CD4-positive, alpha-beta T cell treated with Interferon gamma for 1 hour (primary cell): Measurements from ENCODE around the gene CUX1.
A peak's percentile ranks its signal among the peaks of the same experiment; 100 is the strongest.
"Not testable (repeated sequence)": the region's sequence is repeated elsewhere in the genome, so short reads cannot be mapped to it uniquely, and the experiment has no call there.

Experiments
- DNase-seq: peaks from one replicate; pipeline ENCODE4 v3.0.0-alpha.2; 2020

CUX1 gene

DNA sequence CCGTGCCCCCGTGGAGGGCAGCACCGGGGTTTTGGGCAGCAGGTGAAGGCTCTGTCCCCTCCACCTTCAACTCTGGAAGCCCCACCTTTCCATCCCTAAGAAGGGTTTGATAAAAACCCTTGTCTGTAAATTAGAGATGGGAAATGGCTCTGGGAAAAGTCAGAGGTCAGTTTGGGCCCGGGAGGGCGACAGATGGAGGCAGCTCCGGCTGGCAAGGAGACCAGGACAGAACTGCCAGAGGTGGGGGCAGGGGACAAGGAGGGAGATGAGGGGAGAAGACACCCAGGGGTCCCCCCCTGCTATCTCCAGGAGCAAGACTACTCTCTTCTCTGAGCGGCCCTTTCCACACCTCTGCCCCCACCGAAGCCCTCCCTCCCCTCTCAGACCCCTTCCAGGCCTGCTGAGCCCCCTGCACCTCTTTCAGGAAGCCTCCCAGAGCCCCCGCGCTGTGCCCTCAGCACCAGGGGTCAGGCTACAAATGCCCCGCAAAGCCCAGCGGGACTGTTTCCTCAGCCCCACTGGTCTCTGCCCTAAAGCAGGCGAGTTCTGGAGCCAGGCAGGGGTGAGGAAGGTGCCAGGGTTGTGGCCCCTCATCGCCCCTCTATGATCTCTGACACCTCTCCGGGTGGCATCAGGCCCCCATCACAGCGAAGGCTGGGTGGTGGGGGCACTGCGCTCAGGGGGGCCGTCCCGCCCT is 468.3 kb downstream of the CUX1 start:
- DNase-seq: no peak

DNA sequence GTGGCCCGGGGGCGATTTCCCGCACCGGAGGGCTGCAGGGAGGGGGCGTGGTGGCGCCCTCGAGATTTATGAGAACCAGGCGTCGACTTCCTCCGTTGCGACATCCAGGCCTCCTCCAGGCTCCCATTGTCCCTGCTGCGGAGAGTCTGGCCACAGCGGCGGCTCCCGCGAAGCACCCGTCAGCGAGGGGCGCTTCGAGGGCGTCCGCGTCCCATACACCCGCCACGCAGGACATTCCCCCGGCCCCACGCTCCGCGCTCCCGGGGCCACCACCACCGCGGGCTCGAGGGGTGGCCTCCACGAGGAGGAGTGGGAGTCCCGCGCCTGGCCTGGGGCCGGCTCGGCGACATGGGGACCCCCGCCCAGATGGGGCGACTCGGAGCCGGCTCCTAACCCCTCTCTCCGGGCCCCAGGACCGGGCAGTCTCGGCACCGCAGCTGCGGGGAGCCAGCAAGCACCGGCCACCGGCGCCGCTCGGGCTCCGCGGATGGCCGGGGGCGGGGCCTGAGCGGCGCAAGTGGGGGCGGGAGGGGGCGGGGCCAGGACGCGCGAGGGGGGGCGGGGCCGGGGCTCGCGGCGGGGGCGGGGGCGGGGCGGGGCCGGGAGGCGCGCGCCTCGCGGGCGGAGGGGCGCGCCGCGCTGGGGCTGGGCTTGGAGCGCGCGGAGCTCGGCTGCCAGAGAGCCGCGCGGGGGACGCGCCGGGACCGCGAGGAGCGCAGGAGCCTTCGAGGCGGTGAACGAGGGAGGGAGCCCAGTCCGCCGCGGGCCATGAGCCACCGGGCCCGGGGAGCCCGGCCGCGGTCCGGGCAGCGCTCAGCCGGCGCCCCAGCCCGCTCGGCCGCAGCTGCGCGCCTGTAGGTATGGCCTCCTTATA is 469.0 kb downstream of the CUX1 start, which contains the start of gene SH2B2:
TSS of gene SH2B2 (plus strand) at position 632 of the 874 bp plus-strand sequence. CDS start 13,683 bp downstream, outside the sequence.
- DNase-seq: peak; percentile 47

DNA sequence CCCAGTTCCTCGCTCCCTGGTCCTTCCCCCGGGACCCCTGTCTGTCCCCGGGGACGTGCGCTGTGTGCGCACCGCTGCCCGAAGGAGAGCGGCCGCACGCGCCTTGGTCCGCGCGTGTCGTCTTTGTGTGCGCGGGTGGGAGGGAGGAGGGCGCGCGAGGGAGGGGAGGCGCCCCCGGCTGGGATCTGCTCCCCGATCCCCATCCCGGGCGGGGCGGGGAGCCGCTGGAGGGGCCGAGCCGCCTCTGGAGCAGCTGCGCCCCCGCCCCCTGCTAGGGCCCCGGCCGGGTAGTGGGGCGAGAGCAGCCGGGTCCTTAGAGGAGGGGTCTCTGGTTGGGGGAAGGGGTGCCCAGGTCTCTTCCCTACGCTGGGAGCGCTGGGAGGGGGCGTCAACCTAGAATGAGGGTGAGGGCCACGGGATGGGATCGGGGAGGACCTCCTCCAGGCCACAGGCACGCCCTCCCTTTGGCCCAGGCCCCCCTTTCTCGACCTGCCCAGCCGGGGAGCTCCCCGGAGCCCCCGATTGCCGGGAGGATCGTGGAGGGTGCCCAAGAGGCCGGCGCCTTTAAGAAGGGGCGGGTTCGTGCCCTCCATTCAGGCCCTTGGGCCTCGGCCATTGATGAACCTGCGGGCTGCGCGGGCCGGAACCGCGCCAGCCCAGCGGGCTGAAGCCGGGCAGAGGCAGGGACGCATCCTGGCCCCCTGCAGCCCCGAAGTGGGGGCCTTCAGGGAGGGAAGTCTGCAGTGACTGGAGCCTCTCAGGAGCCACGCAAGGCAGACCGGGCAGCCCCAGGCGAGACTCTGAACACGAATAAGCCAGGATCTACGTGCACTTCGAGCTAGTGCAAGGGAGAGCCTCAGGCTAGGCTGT is 469.9 kb downstream of the CUX1 start:
- no peak for DNase-seq

DNA sequence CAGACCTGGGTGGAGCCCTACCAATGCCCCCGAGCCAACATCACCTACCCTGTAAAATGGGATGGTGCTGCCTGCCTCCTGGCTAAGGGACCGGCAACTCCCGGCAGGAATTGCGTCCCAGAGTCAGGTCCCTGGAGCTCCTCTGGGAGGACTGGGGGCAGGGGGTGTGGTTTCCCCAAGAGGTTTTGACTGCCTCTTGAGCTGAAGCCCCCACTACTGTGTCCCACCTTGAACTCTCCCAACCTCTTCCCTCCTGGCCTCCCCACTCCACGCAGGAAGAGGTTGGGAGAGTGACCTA is 470.5 kb downstream of the CUX1 start:
- no peak for DNase-seq

DNA sequence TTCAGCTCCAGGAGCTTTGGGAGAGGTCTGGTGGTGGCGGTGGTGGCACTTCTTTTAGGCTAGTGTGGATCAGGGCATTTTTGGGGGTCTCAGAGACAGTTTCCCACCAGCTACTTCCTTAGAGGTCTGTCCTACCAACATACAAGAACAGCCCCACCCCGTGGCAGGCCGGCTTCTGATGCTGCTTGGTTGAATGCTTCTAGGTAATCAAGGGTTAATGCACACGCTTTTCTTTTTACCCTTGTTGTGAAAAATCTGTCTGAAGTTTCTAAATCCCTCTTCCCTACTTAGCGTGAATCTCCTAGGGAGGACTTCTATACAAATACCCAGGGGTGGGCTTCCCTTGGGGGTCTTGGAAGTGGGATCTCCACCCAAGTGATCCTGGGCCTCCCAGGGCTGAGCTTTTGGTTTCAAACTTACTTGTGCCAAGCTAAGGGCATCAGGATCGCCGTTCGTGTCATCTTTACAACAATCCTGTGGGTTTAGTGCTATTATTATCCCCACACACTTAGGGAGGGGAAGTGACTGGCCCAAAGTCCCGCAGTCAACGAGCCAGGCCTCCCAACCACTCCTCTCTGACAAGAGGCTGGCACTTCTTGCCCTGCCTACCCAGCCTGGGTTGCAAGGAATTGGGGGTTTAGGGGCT is 471.0 kb downstream of the CUX1 start:
- no peak for DNase-seq

DNA sequence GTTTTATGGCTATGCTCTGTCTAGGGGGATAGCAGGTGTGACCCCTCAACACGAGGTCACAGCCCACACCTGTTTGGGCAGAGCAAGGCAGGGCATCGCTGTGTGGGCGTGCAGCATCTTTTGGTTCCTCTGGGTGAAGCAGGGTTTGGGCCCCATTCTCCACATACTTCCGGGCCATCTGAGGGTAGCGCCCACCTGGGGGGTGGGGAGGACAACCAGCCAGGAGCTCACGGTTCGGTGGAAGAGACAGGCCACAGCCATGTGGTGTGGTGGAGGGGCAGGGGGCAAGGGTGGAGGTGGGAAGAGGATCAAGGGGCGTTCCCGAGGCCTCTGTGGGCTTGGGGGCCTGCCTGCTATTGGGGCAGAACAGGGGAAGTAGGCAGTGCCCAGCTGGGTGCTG is 471.6 kb downstream of the CUX1 start:
- DNase-seq: peak; percentile 28

DNA sequence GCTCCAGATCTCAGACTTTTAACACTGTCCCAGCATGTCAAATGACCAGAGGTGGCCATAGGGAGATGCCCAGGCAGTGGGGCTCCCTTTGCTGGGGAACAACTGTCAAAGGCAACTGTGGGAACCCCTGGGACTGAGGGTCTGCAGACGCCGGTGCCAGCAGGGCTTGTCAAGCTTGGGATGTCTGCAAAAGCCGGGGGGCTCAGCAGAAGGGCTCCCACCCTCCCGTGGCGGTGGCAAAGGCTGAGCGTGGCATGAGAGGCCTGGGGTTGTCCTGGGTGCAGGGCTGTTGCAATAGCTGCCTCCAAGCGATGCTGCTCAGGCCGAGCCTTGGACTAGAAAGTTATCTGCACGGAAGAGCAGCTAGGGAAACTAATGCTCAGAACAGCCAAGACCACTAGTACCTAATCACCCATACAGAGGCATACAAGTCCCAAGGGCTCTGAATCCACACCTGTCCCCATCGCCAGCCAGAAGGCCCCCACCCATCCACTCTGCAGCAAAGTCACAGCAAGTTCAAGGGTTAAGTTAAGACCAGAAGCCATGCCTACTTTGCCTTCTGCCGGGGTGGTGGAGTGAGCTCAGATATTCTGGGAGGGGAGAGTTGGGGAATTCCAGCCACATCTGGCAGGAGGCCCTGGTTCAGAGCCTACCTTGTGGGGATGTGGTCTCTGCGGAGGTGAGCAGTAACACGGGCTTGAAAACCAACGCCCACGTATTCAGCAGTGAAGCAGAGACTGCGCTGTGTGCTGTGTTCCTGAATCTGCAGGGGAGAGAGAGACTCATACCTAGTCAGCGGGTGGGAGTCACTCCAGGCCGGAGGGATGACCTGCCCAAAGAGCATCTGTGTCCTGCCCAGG is 473.9 kb downstream of the CUX1 start:
- DNase-seq: peak; percentile 28

DNA sequence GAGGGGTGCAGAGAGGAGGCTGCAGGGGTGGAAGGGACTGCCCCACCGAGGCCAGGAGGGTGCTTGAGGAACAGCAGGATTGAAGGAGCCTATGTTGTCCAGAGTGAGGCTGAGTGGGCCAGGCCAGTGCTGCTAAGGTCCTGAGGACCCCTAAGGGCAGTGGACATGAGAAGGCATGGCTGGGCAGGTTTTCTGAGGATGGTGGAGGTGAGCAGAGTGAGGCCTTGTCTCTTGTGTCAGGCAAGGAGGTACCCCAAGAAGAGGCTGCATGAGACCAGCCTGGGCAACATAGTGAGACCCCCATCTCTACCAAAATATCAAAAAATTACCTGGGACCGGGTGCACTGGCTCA is 474.5 kb downstream of the CUX1 start:
- no peak for DNase-seq

DNA sequence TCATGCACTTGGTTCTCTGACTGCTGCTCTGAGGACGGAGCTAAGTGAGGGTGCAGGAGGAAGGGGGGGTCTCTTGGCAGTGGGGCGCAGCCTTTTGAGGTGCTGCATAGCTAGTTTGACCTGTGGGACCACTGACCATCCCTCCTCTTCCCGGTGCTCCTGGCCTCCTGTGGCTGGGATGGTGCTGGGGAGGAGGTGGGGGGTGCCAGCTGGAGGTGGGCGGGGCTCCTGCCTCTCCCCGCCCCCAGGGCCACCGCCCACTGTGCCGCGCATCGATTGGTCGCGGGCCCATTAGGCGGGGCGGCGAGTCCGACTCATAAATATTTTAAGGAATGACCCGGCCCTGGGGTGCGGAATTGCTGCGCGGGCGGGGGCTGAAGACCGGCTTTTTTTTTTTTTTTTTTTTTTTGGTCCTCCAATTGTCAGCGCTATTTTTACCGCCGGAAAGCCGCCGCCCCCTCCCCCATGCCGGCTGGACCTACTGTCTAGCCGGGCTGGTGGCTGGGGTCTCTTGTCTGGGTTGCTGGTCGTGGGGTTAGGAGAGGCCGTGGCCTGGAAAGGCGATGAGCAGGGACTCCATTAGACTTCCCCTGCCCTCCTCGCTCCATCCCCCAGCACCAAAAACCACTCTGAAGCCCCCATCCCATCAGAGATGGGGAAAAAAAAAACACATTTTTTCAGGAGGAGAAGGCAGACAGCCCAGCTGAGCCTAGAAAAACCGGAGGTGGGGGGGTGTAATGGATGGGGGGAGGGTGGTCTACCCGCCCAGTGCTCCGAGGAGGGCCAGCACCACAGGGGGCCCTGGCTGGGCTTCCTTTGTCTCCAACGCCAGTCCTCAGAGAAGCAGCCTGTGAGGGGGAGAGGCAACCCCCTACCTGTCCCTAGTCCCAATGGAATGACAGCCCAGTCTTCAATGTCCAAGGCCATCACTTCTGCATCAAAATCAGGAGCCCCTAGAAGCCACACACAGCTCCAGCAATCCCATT is 475.7 kb downstream of the CUX1 start:
- DNase-seq: no peak

DNA sequence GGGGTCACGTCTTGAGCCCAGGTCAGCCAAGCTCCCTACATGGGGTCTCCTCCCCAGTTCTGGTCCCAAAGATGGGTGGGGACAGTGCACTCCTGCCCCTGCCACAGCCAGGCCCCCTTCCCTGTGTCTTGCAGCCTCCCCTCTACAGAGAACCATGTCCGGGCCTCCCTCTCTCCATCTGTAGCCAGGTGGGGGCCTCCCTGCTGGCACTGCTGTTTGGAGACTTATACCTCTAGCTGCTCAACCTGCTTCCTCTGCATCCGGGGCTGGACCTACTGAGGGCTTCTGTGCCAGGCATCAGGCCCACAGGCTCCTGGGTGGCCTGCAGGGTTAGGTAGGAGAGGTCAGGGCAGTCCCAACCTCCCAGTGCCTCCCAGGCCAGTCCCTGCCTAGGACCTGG is 477.2 kb downstream of the CUX1 start:
- no peak for DNase-seq

DNA sequence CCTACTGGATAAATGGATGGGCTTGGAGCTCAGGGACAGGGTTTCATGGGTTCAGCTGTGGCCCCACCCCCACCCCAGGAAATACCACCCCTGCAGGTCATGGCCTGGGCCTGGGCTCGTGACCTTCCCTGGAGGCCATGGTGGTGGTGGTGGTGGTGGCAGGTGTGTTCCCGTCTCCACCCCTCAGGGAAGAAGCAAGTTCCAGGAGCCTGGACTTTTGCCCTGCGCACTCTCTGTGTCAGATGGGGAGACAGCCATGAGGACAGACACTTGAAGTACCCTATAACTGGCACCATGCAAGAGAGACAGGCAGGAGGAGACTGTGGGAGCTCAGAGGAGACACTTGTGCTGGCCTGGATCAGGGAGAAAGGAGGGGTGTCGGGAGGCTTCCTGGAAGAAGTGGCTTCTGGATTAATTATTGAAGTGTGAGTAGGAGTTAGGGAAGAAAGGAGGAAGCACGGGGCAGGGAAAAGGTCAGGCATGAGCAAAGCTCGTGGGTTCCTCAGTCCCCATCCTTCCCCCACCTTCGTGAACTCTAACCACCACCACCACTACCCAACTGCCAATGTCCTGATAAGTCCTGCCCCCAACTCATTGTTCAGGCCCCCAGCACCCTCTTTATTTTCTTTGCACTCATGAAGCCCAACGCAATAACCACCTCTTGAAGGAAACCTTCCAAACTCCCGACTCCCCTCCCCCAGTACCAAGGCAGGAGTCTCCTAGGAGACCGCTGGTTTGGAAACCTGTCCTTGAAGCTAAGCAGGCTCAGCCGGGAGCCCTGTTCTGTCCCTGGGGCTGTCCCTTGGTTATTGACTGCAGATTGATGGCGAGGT is 478.1 kb downstream of the CUX1 start:
- no peak for DNase-seq

DNA sequence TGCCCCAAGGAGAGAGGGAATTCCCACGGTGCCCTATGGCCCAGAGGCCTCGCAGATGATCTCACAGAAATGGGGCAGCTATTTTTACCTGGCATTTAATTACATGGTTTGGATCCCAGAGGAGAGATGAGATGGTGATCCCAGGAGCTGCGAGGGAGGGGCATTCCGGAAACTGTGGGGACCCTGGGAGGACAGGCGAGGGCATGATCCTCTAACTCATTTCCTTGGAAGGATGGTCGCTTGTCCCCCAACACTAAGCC is 478.7 kb downstream of the CUX1 start:
- no peak for DNase-seq

DNA sequence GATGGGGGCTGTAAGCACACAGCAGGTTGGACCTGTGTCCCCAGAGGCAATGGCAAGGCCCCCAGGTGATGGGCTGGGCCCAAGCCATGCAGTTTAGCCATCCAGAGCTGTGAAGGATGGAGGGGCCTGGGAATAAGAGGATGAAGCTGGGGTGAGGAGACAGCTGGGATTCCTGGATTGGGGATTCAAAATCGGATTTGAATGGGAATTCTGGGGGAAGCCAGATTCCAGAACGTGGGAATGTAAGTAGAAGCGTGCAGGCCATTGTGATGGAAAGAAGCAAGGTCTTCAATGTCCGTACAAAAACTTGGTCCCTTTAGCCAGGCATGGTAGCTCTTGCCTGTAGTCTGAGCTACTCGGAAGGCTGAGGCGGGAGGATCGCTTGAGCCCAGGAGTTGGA is 479.1 kb downstream of the CUX1 start:
- DNase-seq: no peak

DNA sequence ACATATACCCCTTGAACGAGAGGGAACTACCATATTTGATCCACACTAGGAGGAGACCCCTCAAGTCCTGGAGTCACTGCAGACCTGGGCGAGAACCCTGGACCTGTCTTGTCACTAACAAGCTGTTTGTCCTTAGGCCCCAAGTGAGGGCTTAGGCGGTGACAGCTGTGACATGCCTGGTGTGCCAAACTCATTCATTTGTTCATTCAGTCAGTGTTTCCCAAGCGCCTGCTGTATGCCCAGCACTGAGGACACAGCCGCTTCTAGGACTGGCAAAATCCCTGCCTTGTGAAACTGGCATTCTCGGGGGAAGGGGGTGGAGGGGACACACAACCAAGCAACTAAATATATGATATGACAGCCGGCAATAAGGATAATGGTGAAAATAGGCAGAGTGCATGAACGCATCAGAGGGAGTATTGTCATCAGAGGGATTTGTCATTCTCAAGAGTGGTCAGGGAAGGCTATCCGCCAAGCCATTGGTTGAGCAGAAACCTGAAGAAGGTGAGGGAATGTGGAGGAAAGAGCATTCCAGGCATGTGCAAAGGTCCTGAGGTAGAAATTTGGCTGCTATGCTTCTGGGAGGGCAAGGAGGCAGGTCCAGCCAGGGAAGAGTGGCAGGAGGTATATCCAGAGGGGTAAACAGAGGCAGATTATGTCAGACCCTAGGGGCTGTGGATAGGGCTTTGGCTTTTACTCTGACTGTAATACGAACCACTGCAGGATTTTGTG is 480.2 kb downstream of the CUX1 start:
- DNase-seq: no peak

DNA sequence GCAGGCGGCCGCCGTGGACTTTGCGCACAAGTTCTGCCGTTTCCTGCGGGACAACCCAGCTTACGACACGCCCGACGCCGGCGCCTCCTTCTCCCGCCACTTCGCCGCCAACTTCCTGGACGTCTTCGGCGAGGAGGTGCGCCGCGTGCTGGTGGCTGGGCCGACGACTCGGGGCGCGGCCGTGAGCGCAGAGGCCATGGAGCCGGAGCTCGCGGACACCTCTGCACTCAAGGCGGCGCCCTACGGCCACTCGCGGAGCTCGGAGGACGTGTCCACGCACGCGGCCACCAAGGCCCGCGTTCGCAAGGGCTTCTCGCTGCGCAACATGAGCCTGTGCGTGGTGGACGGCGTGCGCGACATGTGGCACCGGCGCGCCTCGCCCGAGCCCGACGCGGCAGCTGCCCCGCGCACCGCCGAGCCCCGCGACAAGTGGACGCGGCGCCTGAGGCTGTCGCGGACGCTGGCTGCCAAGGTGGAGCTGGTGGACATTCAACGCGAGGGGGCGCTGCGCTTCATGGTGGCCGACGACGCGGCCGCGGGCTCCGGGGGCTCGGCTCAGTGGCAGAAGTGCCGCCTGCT is 483.3 kb downstream of the CUX1 start:
- no peak for DNase-seq

DNA sequence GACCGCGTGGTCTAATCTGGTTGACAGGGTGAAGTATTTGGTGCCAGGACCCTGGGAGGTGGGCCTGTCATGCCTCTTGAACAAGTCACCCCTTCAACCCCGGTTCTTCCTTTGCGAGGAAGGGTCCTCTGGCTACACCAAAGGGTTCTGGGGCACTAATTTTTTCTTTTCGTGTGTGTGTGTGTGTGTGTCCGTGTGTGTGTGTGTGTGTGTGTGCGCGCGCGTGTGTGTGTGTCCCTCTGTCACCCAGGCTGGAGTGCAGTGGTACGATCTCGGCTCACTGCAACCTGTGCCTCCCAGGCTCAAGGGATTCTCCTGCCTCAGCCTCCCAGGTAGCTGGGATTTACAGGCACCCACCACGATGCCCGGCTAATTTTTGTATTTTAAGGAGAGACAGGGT is 483.9 kb downstream of the CUX1 start:
- not testable (repeated sequence) for DNase-seq

DNA sequence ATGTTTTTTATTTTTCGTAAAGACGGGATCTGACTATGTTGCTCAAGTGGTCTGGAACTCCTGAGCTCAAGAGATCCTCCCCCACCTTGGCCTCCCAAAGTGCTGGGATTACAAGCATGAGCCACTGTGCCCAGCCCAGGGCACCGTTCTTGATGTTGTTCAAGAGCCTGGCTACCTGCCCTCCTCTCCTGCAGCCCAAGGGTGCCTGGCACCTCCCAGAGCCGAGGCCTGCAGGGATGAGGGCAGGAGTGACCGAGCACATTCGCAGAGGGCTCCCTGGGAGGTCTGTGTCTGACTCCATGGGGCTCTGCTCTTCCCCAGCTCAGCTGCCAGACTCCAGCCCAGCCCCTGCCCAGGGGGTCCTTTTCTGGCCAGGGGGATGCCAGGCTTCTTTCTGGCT is 484.6 kb downstream of the CUX1 start:
- DNase-seq: no peak

DNA sequence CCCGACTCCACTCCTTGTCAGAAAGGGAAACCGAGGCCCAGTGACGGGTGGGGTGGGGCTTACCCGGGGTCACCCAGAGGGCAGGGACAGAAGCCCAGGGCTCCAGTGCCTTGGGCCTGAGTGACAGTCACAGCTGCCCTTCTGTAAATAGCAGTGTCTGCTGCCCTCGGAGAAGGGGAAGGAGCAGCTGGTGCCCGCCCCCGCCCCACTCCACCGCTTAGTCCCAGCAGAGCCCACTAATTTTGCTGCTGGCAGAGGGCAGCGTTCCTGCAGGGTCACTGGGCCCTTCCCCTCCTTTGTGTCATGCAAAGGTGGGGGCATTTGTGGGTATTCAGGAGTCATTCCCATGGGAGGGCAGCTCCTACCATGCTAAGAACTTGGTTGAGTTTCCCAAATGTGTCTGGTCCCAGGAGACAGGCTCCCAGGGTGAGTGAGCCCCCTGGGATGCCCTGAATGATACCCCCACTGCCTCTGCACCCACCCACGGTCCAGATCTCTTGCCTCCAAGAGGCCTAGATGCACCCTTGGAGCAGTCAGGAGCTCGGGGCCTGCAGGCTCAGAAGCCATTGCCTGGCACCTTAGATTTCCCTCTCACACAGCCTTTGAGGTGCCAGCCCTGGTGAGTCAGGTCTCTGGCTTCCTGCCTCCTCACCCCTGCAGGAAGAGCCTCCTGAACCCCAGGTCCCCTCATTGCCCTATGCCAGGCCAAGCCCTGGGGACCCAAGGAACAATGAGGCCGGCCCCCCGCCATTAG is 486.4 kb downstream of the CUX1 start:
- no peak for DNase-seq
